Aorta (tissue), 5 donors: ENCODE measurements around the gene AGMO. TPM values are rescaled to one million over a fixed set of nuclear protein-coding genes. Genes with fewer than 3 reads are reported as not detected.

ENCODE experiments used
- ATAC-seq: fragments of 200-7000 bp; cut with Tn5 transposase; one replicate; pipeline ENCODE4 v1.9.1; 2022; ENCODE audit warnings: moderate library complexity; ENCODE audit not compliant: low FRiP score
- DNase-seq, 2 donors: peaks; one replicate each; pipeline ENCODE4 v3.0.0-alpha.2; 2020
- H3K27ac ChIP-seq, 2 donors: one replicate each; pipeline ENCODE4 v1.5.1; 2013; ENCODE audit warnings: low read length in 2 of 2, mild to moderate bottlenecking in 2 of 2, moderate library complexity in 2 of 2, control low read depth in 1 of 2, inconsistent platforms in 1 of 2, low read depth in 1 of 2
- H3K27me3 ChIP-seq, 2 donors: one replicate each; pipeline ENCODE4 v1.6.1; 2013; ENCODE audit warnings: control low read depth in 1 of 2, low read length in 1 of 2, mild to moderate bottlenecking in 1 of 2, moderate library complexity in 1 of 2; ENCODE audit not compliant: insufficient read depth in 2 of 2, control insufficient read depth in 1 of 2
- H3K36me3 ChIP-seq, 2 donors: one replicate each; pipeline ENCODE4 v1.6.1; 2013; ENCODE audit warnings: control low read depth in 1 of 2, low read length in 1 of 2, mild to moderate bottlenecking in 1 of 2; ENCODE audit not compliant: insufficient read depth in 2 of 2, control insufficient read depth in 1 of 2
- H3K4me1 ChIP-seq, 2 donors: one replicate each; pipeline ENCODE4 v1.6.1; 2013; ENCODE audit warnings: low read length in 2 of 2, control low read depth in 1 of 2, mild to moderate bottlenecking in 1 of 2, moderate library complexity in 1 of 2; ENCODE audit not compliant: insufficient read depth in 2 of 2, control insufficient read depth in 1 of 2
- H3K4me3 ChIP-seq, 2 donors: one replicate each; pipeline ENCODE4 v1.5.1; 2013; ENCODE audit warnings: low read length in 2 of 2, control low read depth in 1 of 2, mild to moderate bottlenecking in 1 of 2
- H3K9me3 ChIP-seq: one replicate; pipeline ENCODE4 v1.6.1; 2013; ENCODE audit warnings: mild to moderate bottlenecking, low read length; ENCODE audit not compliant: control insufficient read depth
- WGBS, 2 donors: extraction: QIAGEN DNeasy Blood & Tissue Kit; methylation state at CpG; one replicate each; pipeline ENCODE4 v1.1.7; 2013; 5-methylcytosine and 5-hydroxymethylcytosine counted together
- intact Hi-C, 2 donors: fragments of 100-400 bp; cut with DNase I; formaldehyde crosslinking; loops; one replicate each; pipeline versions ENCODE4 v1.14.2 to v1.15.0; 2022
- long read RNA-seq, 2 donors: library from polyadenylated mRNA; unstranded; transcript quantifications; one replicate each; pipeline ENCODE4 v2.0.0, GENCODE V29; 2020 to 2021
- polyA plus RNA-seq, 2 donors: library from polyadenylated mRNA; stranded (reverse); fragments of 200-250 nt; gene quantifications; one replicate each; pipeline ENCODE4 v1.2.3, GENCODE V29; 2013
- total RNA-seq, 2 donors: library from RNA; stranded (reverse); fragmentation: NEBNext Ultra II Directional; extraction: Animal tissue kit (Norgen Biotek cat#: 25700); gene quantifications; one replicate each; pipeline ENCODE4 v1.2.1, GENCODE V29; 2021
- donor health status: healthy with polysubstance abuse.
- donor health status: Bipolar disorder and iron deficiency.
- donor health status: DM: no; HTN: no; CAD: no.
- donor health status: DM: no; HTN: no; CAD: no.
- donor health status: DM: yes; HTN: yes; CAD: no.

Gene AGMO
- total RNA-seq, result 1 to 10 TPM; 1.3 to 3.4 TPM
- 1 to 10 TPM in 1 of 2 donors, under 1 TPM in 1; 0.69 to 2.0 TPM for polyA plus RNA-seq
- long read RNA-seq, donor 1, partial matches to known transcripts, result 0 of 4 reads
- long read RNA-seq, donor 1, other reads (novel, unspliced or antisense), result 0 of 4 reads
- long read RNA-seq, donor 2, partial matches to known transcripts, result 0 of 2 reads
- long read RNA-seq, donor 2, other reads (novel, unspliced or antisense), result 2 of 2 reads

DNA sequence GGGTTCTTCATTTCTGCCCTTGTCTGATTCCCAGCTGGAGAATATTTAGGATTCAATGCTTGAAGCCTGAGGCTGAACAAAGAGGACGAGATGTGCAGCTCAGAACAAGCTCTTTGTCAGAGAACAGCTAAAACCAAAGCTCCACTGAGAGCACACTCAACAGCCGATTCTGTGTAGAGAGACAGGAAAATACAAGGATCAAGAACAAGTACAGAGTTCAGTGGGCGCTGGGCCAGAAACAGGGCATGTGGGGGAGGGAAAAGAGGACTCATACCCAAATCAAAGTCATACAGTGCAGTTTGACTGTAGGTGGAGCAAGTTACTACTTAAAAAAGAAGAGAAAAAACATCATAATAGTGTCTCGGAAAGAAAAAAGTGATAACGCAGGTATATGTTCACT lies at the start of gene AGMO:
Gene AGMO (minus strand): TSS at position 181 of the 400 bp plus-strand sequence.
- peak within 1 kb of the TSS in 1 of 2 donors; percentile 51 for H3K27ac ChIP-seq
- ATAC-seq, result peak; percentile 57
- DNase-seq, result peak; percentile 61 to 82
- H3K36me3 ChIP-seq, result no peaks in the 10 kb centered on the region
- intact Hi-C loops, result no loop called here
- H3K9me3 ChIP-seq, result no peaks in the 10 kb centered on the region
- WGBS, 2 donors, result 60 to 66% methylated on average over 5 of the region's 5 CpGs
- no peaks in the 10 kb centered on the region for H3K4me1 ChIP-seq
- no peaks in the 10 kb centered on the region for H3K27me3 ChIP-seq
- H3K4me3 ChIP-seq, result no peak within 1 kb of the TSS

DNA sequence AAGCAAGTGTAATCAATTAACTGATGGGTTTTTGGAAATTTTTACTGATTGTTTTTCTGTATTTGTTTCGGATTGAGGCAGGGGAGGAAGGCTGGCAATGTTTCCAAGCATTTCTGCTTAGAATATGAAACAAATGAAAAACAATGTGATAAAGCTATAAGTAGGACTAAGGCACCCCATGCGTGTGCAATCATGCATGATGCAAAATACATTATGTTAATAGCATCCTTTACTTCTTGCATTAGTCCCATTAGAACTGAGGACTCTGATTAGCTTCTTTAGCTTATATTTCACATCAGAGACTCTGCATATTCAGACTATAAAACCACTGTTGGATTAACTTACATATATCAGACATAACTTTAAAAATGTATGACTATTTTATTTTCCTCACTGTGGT lies 48.7 kb upstream of the AGMO start:
- DNase-seq (no peak), ATAC-seq (no peak)
- Histone ChIP-seq H3K27ac (no peak overlapping the region), H3K4me3 (no peak overlapping the region), H3K9me3 (no peaks in the 10 kb centered on the region), H3K36me3 (no peaks in the 10 kb centered on the region), H3K4me1 (no peaks in the 10 kb centered on the region), H3K27me3 (no peaks in the 10 kb centered on the region)
- intact Hi-C loops, result no loop called here
- WGBS, 2 donors, result 92 to 95% methylated on average over 2 of the region's 2 CpGs

DNA sequence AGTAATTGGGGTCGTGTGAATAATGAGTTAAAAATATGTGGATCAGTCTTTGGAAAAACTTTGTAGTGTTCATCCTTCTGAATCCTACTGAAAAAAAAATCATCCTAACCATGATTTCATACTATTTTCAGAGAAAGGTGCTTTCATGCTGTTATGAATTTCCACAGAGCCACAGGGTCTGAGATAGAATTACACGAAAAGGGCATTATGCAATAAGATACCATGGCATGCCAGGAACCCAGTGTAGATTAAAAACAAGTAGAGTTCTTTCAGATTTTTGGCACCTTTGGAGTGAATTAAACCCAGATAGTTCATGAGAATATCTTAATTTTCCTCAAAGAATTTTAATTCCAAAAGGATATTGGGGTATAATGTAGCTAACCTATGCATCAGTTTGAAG lies 47.5 kb upstream of the AGMO start:
- Histone ChIP-seq H3K36me3 (no peaks in the 10 kb centered on the region), H3K9me3 (no peaks in the 10 kb centered on the region), H3K27ac (no peak overlapping the region), H3K27me3 (no peaks in the 10 kb centered on the region), H3K4me3 (no peak overlapping the region), H3K4me1 (no peaks in the 10 kb centered on the region)
- ATAC-seq, result no peak
- DNase-seq, result no peak
- WGBS, 2 donors, result 73 to 83% methylated on average over 2 of the region's 2 CpGs
- intact Hi-C loops, result no loop called here

DNA sequence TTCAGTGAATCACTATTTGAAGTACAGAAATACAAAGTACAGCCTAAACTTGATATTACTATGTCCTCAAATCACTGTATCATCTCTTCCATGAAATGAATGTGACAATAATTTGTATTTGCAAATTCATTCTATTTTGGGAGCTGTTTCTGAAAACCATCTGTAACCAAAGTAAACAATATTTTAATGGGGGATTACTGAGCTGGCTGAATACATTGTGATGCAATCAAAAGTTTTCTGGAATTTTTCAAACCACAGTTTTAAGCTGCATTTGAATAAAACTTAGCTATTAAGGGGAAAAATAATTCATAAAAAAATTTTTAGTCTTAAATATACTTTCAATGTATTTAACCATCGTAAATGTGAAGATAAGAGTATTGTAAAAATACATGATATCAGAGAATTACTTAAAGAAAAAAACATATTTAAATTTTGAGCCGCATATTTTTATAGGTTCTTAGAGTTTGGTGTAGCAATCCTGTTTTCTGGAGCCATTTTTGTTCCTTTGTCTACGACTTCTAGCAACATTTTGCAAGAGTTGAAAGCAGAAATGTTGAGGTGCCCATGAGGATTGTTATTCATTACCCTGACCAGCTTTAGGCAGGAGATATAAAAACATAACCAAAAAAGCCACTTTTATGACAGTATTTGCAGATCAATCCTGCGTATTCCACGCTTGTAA lies 45.9 kb upstream of the AGMO start:
- H3K27ac ChIP-seq, result no peak overlapping the region
- intact Hi-C loops, result no loop called here
- no peak overlapping the region for H3K4me3 ChIP-seq
- WGBS, 2 donors, result 42 to 50% methylated on average over 5 of the region's 5 CpGs
- no peaks in the 10 kb centered on the region for H3K4me1 ChIP-seq
- no peaks in the 10 kb centered on the region for H3K36me3 ChIP-seq
- H3K9me3 ChIP-seq, result no peaks in the 10 kb centered on the region
- ATAC-seq, result no peak
- no peak for DNase-seq
- no peaks in the 10 kb centered on the region for H3K27me3 ChIP-seq

GRCh38 chr7:15606561-15606960 lies 44.7 kb upstream of the AGMO start:
- no peak overlapping the region for H3K27ac ChIP-seq
- DNase-seq (no peak), ATAC-seq (no peak)
- intact Hi-C loops, result no loop called here
- no peaks in the 10 kb centered on the region for H3K36me3 ChIP-seq
- no peaks in the 10 kb centered on the region for H3K27me3 ChIP-seq
- H3K4me3 ChIP-seq, result no peak overlapping the region
- no peaks in the 10 kb centered on the region for H3K9me3 ChIP-seq
- WGBS, 2 donors, result 67 to 71% methylated on average over 3 of the region's 3 CpGs
- H3K4me1 ChIP-seq, result no peaks in the 10 kb centered on the region

GRCh38 chr7:15604166-15604565 lies 42.4 kb upstream of the AGMO start:
- H3K4me1 ChIP-seq, result no peaks in the 10 kb centered on the region
- H3K27me3 ChIP-seq, result no peaks in the 10 kb centered on the region
- WGBS, 2 donors, result 98 to 99% methylated on average over 1 of the region's 1 CpG
- H3K36me3 ChIP-seq, result no peaks in the 10 kb centered on the region
- DNase-seq, result no peak
- H3K4me3 ChIP-seq, result no peak overlapping the region
- H3K9me3 ChIP-seq, result no peaks in the 10 kb centered on the region
- no peak for ATAC-seq
- H3K27ac ChIP-seq, result no peak overlapping the region
- intact Hi-C loops, result no loop called here

DNA sequence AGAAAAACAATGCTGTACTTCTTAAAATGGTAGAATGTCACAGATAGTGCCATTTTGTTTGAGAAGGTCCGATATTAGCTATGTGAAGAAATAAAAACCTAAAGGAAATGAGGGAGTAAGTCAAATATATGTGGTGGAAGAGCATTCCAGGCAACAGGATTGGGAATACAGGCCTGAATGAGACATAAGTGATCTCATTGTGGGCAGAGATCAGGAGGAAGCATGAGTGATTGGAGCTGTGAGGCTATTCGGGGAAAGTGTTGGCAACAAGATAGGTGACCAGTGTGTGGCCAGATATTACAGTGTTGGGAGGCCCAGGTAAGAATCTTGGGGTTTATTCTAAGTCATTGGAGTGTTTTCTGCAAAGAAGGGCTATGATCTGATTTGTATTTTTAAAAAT lies 41.3 kb upstream of the AGMO start:
- Histone ChIP-seq H3K4me3 (no peak overlapping the region), H3K27me3 (no peaks in the 10 kb centered on the region), H3K36me3 (no peaks in the 10 kb centered on the region), H3K4me1 (no peaks in the 10 kb centered on the region), H3K27ac (no peak overlapping the region), H3K9me3 (no peaks in the 10 kb centered on the region)
- WGBS, 2 donors, result 69 to 76% methylated on average over 2 of the region's 2 CpGs
- no peak for ATAC-seq
- intact Hi-C loops, result no loop called here
- no peak for DNase-seq

- no peak overlapping the region for H3K4me3 ChIP-seq
Measured at GRCh38 chr7:15602236-15602635, 40.4 kb upstream of the AGMO start.

GRCh38 chr7:15601175-15601574 lies 39.4 kb upstream of the AGMO start:
- DNase-seq, result no peak
- Histone ChIP-seq H3K27me3 (no peaks in the 10 kb centered on the region), H3K36me3 (no peaks in the 10 kb centered on the region), H3K4me1 (no peaks in the 10 kb centered on the region), H3K4me3 (no peak overlapping the region), H3K27ac (no peak overlapping the region), H3K9me3 (no peaks in the 10 kb centered on the region)
- intact Hi-C loops, result no loop called here
- ATAC-seq, result no peak
- 91 to 95% methylated on average over 1 of the region's 1 CpG for WGBS, 2 donors

More at GRCh38 chr7:15602236-15602635, 40.4 kb upstream of the AGMO start:
- intact Hi-C loops, result no loop called here
- DNase-seq (no peak), ATAC-seq (no peak)
- no peak overlapping the region for H3K27ac ChIP-seq
- WGBS, 2 donors, result 43 to 64% methylated on average over 1 of the region's 1 CpG
- H3K27me3 ChIP-seq, result no peaks in the 10 kb centered on the region
- no peaks in the 10 kb centered on the region for H3K9me3 ChIP-seq
- H3K36me3 ChIP-seq, result no peaks in the 10 kb centered on the region
- no peaks in the 10 kb centered on the region for H3K4me1 ChIP-seq
